ENCODE data around the gene MRPL34.

The MRPL34 gene

DNA sequence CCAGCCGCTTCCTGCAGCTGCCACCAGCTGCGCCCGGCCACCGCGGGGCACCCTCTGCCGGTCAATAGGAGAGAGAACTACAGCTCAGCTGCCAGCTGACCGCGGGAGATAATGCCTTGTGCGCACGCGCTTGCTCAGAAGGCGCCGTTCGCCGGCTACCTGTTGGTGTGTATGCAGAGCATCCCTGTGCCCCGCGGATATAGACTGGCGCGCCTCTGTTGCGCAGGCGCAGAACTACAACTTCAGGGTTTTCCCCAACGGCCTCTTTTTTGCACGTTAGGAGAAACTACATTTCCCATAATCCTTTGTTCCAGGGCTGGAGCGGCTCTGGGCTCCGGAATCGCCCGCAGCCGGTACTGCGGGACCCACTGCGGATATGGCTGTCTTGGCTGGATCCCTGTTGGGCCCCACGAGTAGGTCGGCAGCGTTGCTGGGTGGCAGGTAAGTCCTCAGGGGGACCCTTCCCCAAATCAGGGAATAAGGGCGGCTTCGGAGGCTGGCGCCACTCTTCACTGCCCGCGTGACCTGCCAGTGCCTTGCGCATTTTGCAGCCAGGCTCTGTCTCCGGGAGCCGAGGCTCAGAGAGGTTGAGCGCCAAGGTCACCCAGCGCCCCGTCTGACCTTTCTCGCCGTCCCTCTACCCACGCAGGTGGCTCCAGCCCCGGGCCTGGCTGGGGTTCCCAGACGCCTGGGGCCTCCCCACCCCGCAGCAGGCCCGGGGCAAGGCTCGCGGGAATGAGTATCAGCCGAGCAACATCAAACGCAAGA, at the start of gene MRPL34:
Gene MRPL34, plus strand, starts transcription at position 356 of the 768 bp plus-strand sequence. Its CDS starts 21 bp downstream, at position 377.
- H3K4me3 ChIP-seq (IDR thresholded peaks at IDR 0.05; ENCODE audit: insufficient read depth, low read depth, low read length), result no peak within 1 kb of the TSS
- H3K4me1 ChIP-seq (ENCODE audit: low read depth, poor library complexity, severe bottlenecking), result peaks cover 41% of the 10 kb centered on the region
- peak within 1 kb of the TSS; percentile 70 for H3K4me2 ChIP-seq
- TF ChIP-seq, protein P1, sequence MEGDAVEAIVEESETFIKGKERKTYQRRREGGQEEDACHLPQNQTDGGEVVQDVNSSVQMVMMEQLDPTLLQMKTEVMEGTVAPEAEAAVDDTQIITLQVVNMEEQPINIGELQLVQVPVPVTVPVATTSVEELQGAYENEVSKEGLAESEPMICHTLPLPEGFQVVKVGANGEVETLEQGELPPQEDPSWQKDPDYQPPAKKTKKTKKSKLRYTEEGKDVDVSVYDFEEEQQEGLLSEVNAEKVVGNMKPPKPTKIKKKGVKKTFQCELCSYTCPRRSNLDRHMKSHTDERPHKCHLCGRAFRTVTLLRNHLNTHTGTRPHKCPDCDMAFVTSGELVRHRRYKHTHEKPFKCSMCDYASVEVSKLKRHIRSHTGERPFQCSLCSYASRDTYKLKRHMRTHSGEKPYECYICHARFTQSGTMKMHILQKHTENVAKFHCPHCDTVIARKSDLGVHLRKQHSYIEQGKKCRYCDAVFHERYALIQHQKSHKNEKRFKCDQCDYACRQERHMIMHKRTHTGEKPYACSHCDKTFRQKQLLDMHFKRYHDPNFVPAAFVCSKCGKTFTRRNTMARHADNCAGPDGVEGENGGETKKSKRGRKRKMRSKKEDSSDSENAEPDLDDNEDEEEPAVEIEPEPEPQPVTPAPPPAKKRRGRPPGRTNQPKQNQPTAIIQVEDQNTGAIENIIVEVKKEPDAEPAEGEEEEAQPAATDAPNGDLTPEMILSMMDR (conservative IDR thresholded peaks at IDR 0.05; ENCODE audit: low read depth, low read length), result no peak
- H3K79me2 ChIP-seq (ENCODE audit: insufficient read depth, low read depth), result peaks cover 31% of the 10 kb centered on the region
- no peaks in the 10 kb centered on the region for H3K36me3 ChIP-seq (ENCODE audit: insufficient read depth)
- H3K27me3 ChIP-seq (ENCODE audit: insufficient read depth, low read depth), result no peaks in the 10 kb centered on the region
- H2AFZ ChIP-seq (ENCODE audit: low read depth), result peak within 1 kb of the TSS; percentile 55
- H3K9ac ChIP-seq, result peak within 1 kb of the TSS; percentile 71
- peak within 1 kb of the TSS; percentile 65 for H3K27ac ChIP-seq
- no peaks in the 10 kb centered on the region for H4K20me1 ChIP-seq (ENCODE audit: insufficient read depth)

DNA sequence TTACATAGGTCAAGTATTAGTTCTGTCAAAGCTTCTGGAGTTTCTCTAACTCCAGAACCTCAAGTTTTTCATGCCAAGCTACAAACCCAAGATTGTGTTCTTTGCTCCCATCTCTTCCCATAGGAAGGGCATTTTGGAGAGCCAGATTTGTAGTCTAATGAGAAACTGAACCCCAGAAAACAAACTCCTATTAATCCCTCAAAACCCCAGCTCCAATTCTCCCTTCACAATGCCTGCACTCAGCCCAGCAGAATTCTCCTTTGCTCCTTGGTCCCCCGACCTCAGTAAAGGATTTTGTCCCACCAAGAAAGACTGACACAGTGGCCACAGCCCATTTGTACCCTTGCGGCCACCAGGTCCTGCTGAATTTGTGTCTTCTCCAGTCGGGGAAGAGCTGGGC, 49.5 kb upstream of the MRPL34 start:
- TF ChIP-seq, protein P1 (conservative IDR thresholded peaks at IDR 0.05; ENCODE audit: low read depth, low read length), result no peak
- no peak overlapping the region for H3K4me2 ChIP-seq

DNA sequence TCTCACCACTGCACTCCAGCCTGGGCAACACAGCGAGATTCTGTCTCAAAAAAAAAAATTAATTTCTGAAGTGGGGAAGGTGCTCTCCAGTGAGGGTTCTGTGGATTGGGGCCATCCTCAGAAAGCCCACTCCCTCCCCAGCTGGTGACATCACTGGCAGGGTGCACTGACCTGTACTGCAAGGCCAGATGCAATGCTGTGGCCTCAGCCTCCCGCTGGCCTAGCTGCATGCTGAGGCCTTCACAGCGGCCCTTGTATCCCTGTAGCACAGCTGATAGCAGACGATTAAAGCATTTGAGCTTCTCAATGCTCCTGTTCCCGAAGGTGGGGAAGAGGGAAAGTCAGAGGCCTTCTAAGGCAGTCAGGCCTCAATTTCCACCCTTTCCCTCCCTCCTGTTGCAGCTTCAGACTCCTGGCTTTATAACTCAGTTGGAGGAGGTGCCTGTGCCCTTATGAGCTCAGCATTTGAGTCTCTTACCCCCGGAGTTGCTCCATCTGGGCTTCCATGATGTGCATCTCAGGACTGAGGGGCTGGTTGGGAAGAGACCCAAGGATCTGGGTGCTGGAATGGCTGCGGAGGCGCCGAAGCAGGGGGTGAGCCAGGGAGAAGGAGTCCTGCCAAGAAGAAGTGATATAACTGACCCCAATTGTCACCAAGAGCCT, 46.4 kb upstream of the MRPL34 start:
- no peaks in the 10 kb centered on the region for H3K4me1 ChIP-seq (ENCODE audit: low read depth, poor library complexity, severe bottlenecking)
- H4K20me1 ChIP-seq (ENCODE audit: insufficient read depth), result no peaks in the 10 kb centered on the region
- no peak overlapping the region for H3K4me3 ChIP-seq (IDR thresholded peaks at IDR 0.05; ENCODE audit: insufficient read depth, low read depth, low read length)
- no peak overlapping the region for H3K4me2 ChIP-seq
- H3K36me3 ChIP-seq (ENCODE audit: insufficient read depth), result no peaks in the 10 kb centered on the region
- no peak overlapping the region for H3K9ac ChIP-seq
- H3K79me2 ChIP-seq (ENCODE audit: insufficient read depth, low read depth), result no peaks in the 10 kb centered on the region
- no peak overlapping the region for H2AFZ ChIP-seq (ENCODE audit: low read depth)
- TF ChIP-seq, protein P1 (conservative IDR thresholded peaks at IDR 0.05; ENCODE audit: low read depth, low read length), result no peak
- H3K27ac ChIP-seq, result no peak overlapping the region
- no peaks in the 10 kb centered on the region; the same call in 1 of the 2 replicates for H3K27me3 ChIP-seq (ENCODE audit: insufficient read depth, low read depth)

More for the DNA sequence above, 49.5 kb upstream of the MRPL34 start:
- Histone ChIP-seq H3K27me3 (ENCODE audit: insufficient read depth, low read depth) (no peaks in the 10 kb centered on the region; the same call in 1 of the 2 replicates), H3K4me1 (ENCODE audit: low read depth, poor library complexity, severe bottlenecking) (no peaks in the 10 kb centered on the region), H2AFZ (ENCODE audit: low read depth) (no peak overlapping the region), H3K4me3 (IDR thresholded peaks at IDR 0.05; ENCODE audit: insufficient read depth, low read depth, low read length) (no peak overlapping the region), H3K9ac (no peak overlapping the region), H3K27ac (no peak overlapping the region), H4K20me1 (ENCODE audit: insufficient read depth) (no peaks in the 10 kb centered on the region), H3K79me2 (ENCODE audit: insufficient read depth, low read depth) (no peaks in the 10 kb centered on the region), H3K36me3 (ENCODE audit: insufficient read depth) (no peaks in the 10 kb centered on the region)

DNA sequence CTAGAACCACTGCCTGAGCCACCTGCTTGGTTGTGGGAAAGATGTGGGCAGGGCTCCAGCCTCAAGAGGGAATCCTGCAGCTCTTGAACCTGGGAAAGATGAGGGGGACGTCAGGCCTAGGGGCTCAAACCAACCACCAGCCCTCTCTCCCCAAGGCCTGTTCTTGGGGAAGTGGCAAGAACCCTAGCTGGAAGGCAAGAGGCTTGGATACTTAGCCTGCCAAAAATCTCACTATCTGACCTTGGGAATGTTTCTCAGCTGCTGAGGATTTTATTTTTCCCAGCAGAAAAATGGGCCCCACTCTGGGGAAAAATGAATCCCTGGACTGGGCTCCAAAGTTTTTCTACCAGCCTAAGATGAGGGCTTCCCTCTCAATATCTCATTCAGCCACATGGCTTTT, 45.7 kb upstream of the MRPL34 start:
- Histone ChIP-seq H3K27me3 (ENCODE audit: insufficient read depth, low read depth) (no peaks in the 10 kb centered on the region; the same call in 1 of the 2 replicates), H3K9ac (no peak overlapping the region), H3K4me2 (no peak overlapping the region), H3K27ac (no peak overlapping the region), H4K20me1 (ENCODE audit: insufficient read depth) (no peaks in the 10 kb centered on the region), H3K36me3 (ENCODE audit: insufficient read depth) (no peaks in the 10 kb centered on the region), H2AFZ (ENCODE audit: low read depth) (no peak overlapping the region), H3K79me2 (ENCODE audit: insufficient read depth, low read depth) (no peaks in the 10 kb centered on the region), H3K4me1 (ENCODE audit: low read depth, poor library complexity, severe bottlenecking) (no peaks in the 10 kb centered on the region), H3K4me3 (IDR thresholded peaks at IDR 0.05; ENCODE audit: insufficient read depth, low read depth, low read length) (no peak overlapping the region)
- TF ChIP-seq, protein P1 (conservative IDR thresholded peaks at IDR 0.05; ENCODE audit: low read depth, low read length), result no peak

Data from KMS-11 (cell line).